SKM-1 treated with dmso at 0.1 percent for 144 hours (cell line): ENCODE measurements around the gene VSIG10L.

ENCODE experiments used
- DNase-seq: peaks from one replicate; lab custom pipeline; 2025; ENCODE audit not compliant: unreplicated experiment; lab: John Stamatoyannopoulos, UW

The VSIG10L gene

DNA sequence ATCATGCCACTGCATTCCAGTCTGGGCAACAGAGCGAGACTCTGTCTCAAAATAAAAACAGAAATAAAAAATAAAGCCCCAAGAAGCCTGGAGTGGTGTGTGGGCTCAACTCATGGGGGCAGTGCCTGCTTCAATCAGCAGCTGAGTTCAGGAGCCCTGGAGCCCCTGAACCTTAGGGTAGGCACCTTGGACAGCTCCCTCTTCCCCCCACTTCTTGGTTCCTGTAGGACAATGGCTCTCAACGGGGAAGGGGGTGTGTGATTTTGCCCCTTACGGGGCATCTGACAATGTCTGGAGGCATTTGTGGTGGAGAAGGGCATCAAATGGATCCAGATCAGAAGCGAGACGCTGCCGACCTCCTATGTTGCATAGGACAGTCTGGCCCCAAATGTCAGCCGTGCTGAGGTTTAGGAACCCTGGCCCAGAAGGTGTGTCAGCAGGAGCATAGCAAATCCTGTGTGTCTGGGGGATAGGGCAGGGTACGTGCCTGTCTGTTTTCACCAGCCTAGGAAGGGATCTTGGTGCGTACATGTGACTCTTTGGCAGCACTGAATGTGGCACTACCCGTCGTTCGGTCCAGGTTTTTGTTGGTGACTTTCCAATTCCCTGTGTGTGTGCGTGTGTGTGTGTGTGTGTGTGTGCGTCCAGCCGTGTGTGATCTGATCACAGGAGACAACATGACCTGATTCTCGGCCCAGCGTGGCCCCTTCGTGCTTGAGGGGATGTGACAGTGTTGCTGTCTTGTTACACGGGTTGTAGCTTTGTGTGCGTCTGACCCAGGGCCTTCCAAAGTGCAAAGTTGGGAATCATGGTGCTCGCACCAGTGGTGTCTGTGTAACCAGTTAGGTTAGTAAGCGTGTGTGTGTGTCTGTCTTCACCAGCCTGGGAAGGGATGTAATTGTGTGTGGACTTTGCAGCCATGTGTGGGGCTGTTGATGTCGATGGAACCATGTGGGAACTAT is 23.0 kb downstream of the VSIG10L start:
- no peak for DNase-seq

GRCh38 chr19:51317968-51318367 is 24.0 kb downstream of the VSIG10L start:
- DNase-seq = no peak

GRCh38 chr19:51317376-51317775 is 24.6 kb downstream of the VSIG10L start:
- no peak for DNase-seq

DNA sequence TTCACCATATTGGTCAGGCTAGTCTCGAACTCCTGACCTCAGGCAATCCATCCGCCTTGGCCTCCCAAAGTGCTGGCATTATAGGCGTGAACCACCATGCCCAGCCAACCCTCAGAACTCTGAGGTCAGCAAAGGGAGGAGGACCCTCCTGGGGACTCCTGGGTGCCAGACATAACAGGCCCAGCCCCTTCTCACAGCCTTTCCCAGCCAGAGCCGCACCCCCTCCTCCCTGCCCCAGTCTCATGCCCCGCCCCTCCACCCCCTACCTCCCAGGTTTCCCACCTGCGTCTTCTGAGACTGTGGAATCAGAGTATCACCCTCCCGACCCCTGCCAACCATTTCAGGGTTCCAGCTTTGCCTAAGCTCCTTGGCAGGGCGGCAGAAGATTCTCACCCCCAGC is 25.3 kb downstream of the VSIG10L start:
- no peak for DNase-seq

GRCh38 chr19:51311351-51312257 is 30.3 kb downstream of the VSIG10L start, which contains the start of gene IGLON5:
TSS of gene IGLON5 (plus strand) at chr19:51311644. CDS start at chr19:51311848, 204 bp downstream.
- DNase-seq = no peak

DNA sequence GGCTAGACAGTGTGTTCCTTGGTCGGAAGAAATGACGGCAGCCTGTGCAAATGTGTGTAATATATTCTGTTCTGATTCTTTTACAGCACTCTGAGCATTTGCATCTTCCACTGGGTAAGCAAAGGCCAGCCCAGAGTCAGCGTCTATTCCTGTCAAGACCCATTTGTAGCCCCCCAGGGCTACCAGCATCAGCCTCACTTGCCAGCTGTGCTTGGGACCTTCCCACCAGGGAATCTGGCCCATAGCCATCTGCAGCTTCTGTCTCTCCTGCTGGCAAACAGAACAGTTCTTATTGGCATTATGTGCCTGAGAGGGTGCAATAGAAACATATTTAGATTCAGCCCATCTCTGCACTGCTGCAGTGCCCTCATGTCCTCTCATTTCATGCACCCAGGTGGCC is 36.5 kb downstream of the VSIG10L start:
- no peak for DNase-seq

GRCh38 chr19:51301266-51301665 is 40.7 kb downstream of the VSIG10L start:
- no peak for DNase-seq

GRCh38 chr19:51297406-51297805 is 44.5 kb downstream of the VSIG10L start:
- no peak for DNase-seq

- no peak for DNase-seq
These were observed 45.4 kb downstream of the VSIG10L start for GRCh38 chr19:51296336-51297093.

GRCh38 chr19:51295382-51296126 is 46.4 kb downstream of the VSIG10L start:
- no peak for DNase-seq

GRCh38 chr19:51294977-51295375 is 47.0 kb downstream of the VSIG10L start:
- no peak for DNase-seq

GRCh38 chr19:51294211-51294976 is 47.5 kb downstream of the VSIG10L start:
- DNase-seq = no peak

GRCh38 chr19:51293571-51294210 is 48.2 kb downstream of the VSIG10L start:
- DNase-seq = no peak

DNA sequence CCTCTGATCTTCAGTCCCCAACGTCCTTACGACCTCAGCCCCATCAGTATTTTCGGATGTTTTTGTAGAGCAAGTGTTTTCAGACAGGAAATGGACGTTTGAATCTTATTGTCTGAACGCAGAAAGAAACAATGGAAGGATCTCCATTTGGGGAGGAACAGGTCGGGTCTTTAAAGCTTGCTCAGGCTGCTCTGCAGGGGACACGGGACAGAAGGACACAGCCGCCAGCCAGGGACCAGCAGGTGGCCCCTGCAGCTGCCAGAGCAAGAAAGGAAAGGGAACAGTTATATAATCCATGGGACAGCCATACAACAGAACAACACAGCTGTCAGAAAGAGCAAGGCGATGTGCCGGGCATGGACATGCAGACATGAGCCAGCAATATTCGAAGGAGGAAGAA is 49.0 kb downstream of the VSIG10L start:
- DNase-seq = no peak

DNA sequence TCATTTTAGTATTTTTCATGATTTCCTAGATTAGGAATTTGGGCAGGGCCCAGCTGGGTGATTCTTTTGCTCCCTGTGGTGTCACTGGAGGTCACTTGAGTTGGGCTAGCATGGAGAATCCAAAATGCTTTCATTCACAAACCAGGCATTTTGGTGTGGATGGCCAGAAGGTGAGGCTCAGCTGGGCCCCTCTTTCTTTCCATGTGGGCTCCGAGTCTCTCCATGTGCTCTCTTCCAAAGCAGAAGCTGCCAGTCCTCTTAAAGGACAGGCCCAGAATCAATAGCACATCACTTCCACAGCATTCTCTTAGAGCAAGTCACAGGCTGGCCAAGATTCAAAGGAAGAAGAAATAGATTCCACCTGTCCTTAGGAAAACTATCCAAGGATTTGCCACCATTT is 52.3 kb downstream of the VSIG10L start:
- no peak for DNase-seq

- DNase-seq = no peak
These were observed 56.3 kb downstream of the VSIG10L start for GRCh38 chr19:51285682-51286081.

DNA sequence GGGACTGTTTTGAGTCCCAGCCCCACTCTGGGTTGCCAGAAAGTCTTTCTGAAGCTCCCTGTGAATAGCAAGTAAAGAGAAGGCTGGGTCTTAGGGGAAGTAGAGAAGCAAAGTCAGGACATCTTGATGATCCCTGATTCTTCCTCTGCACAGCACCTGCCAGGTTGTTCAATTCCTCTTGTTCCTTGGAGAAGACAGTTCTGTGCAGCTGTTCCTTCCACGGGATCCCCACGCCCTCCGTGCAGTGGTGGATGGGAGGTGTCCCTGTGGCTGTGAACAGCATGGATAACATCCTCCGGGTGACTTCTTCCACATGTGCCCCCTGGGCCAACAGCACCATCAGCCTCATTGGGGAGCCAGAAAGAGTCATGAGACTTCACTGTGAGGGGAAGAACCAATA is 59.6 kb downstream of the VSIG10L start:
- no peak for DNase-seq
